Common myeloid progenitor, CD34-positive (primary cell): ENCODE data around the gene RPP25.
"Not testable (repeated sequence)": the region's sequence is repeated elsewhere in the genome, so short reads cannot be mapped to it uniquely, and the experiment has no call there.

Source experiments
- CTCF ChIA-PET: fragments of 350-600 bp; sonication (Branson Sonifier 250); formaldehyde crosslinking; loops from one replicate; lab custom pipeline; 2021; ENCODE audit warnings: antibody characterized with exemption; lab: Charles Lee
- POLR2A ChIA-PET: fragments of 350-600 bp; sonication (Branson Sonifier 250); formaldehyde crosslinking; loops from one replicate; lab custom pipeline; 2021; ENCODE audit warnings: antibody characterized with exemption; lab: Charles Lee
- DNase-seq, 3 donors: peaks; one replicate each; pipeline versions ENCODE4 v3.0.0 to v3.0.0-alpha.2; 2013
- H3K27ac ChIP-seq, 2 experiments: 1 replicate in 1 of 2; 2 replicates in 1 of 2; pipeline ENCODE4 v1.7.0; 2013; ENCODE audit warnings: inconsistent platforms in 2 of 2, low read length in 2 of 2, mild to moderate bottlenecking in 2 of 2, low read depth in 1 of 2, moderate library complexity in 1 of 2; ENCODE audit not compliant: severe bottlenecking in 2 of 2, insufficient read depth in 1 of 2, poor library complexity in 1 of 2
- H3K27me3 ChIP-seq, 5 experiments: replicated peaks in 2 of 5; 1 replicate in 3 of 5; 2 replicates in 2 of 5; pipeline versions ENCODE4 v1.6.1 to v1.7.0; 2013; ENCODE audit warnings: low read length in 4 of 5, mild to moderate bottlenecking in 2 of 5, moderate library complexity in 2 of 5, inconsistent platforms in 1 of 5; ENCODE audit not compliant: insufficient read depth in 5 of 5, control insufficient read depth in 4 of 5
- H3K36me3 ChIP-seq, 4 experiments: 1 replicate in 2 of 4; 2 replicates in 2 of 4; pipeline versions ENCODE4 v1.6.1 to v1.7.0; 2013; ENCODE audit warnings: low read length in 3 of 4, control low read depth in 1 of 4, mild to moderate bottlenecking in 1 of 4; ENCODE audit not compliant: control insufficient read depth in 4 of 4, insufficient read depth in 4 of 4
- H3K4me1 ChIP-seq, 4 experiments: 1 replicate in 3 of 4; 2 replicates in 1 of 4; pipeline versions ENCODE4 v1.6.1 to v1.7.1; 2013; ENCODE audit warnings: low read length in 3 of 4, mild to moderate bottlenecking in 3 of 4, control low read depth in 1 of 4, inconsistent platforms in 1 of 4, moderate library complexity in 1 of 4; ENCODE audit not compliant: control insufficient read depth in 4 of 4, insufficient read depth in 4 of 4; ENCODE audit errors: control extremely low read depth in 1 of 4
- H3K4me3 ChIP-seq, 7 experiments: 1 replicate in 4 of 7; 2 replicates in 3 of 7; pipeline versions ENCODE4 v1.5.1 to v1.7.0; 2013; ENCODE audit warnings: mild to moderate bottlenecking in 7 of 7, low read length in 6 of 7, moderate library complexity in 6 of 7, inconsistent platforms in 2 of 7, low read depth in 2 of 7, control low read depth in 1 of 7; ENCODE audit not compliant: insufficient read depth in 4 of 7, control insufficient read depth in 1 of 7; ENCODE audit errors: extremely low read depth in 1 of 7
- H3K9me3 ChIP-seq, 5 experiments: 1 replicate in 4 of 5; 2 replicates in 1 of 5; pipeline versions ENCODE4 v1.6.1 to v1.7.1; 2013; ENCODE audit warnings: low read length in 4 of 5, mild to moderate bottlenecking in 2 of 5, inconsistent platforms in 1 of 5, low read depth in 1 of 5, moderate library complexity in 1 of 5; ENCODE audit not compliant: control insufficient read depth in 4 of 5, insufficient read depth in 2 of 5; ENCODE audit errors: control extremely low read depth in 1 of 5
- WGBS: methylation state at CpG from one replicate; pipeline ENCODE4 v1.1.5; 2013; ENCODE audit not compliant: insufficient coverage; 5-methylcytosine and 5-hydroxymethylcytosine counted together

The RPP25 gene

GRCh38 chr15:74933573-74933972 lies 23.0 kb downstream of the RPP25 start:
- WGBS: 57% methylated on average over 2 of the region's 2 CpGs
- Histone ChIP-seq H3K36me3 (peaks cover 5 to 21% (median 13%) of the 10 kb centered on the region in 4 experiments), H3K4me3 (no peak overlapping the region), H3K27ac (peak overlapping the region in 1 of 2 experiments; percentile 43), H3K4me1 (peaks cover 0 to 19% (median 11%) of the 10 kb centered on the region in 4 experiments), H3K27me3 (no peaks in the 10 kb centered on the region), H3K9me3 (no peaks in the 10 kb centered on the region)
- POLR2A ChIA-PET: interaction anchor here (0.7 to 1.2 kb wide), 2 partner anchors 21 to 66 kb away, joined by 3 to 5 read pairs; no protein-coding TSS in a partner anchor
- DNase-seq: no peak
- CTCF ChIA-PET: interaction anchor here (1.6 to 2.5 kb wide), 2 partner anchors 17 to 32 kb away, joined by 6 to 9 read pairs; no protein-coding TSS in a partner anchor

GRCh38 chr15:74928771-74929198 lies 27.8 kb downstream of the RPP25 start:
- DNase-seq: no peak
- CTCF ChIA-PET: no interaction called here
- POLR2A ChIA-PET: no interaction called here
- Histone ChIP-seq H3K36me3 (peaks cover 7 to 55% (median 30%) of the 10 kb centered on the region in 4 experiments), H3K4me1 (no peaks in the 10 kb centered on the region), H3K27me3 (no peaks in the 10 kb centered on the region), H3K4me3 (no peak overlapping the region), H3K9me3 (no peaks in the 10 kb centered on the region), H3K27ac (no peak overlapping the region)
- WGBS: 90% methylated on average over 3 of the region's 5 CpGs

GRCh38 chr15:74924525-74924924 lies 32.0 kb downstream of the RPP25 start:
- no peaks in the 10 kb centered on the region for H3K27me3 ChIP-seq
- ChIA-PET POLR2A (no interaction called here), CTCF (no interaction called here)
- no peaks in the 10 kb centered on the region for H3K9me3 ChIP-seq
- H3K4me1 ChIP-seq: peaks cover 0 to 11% (median 2%) of the 10 kb centered on the region in 4 experiments
- peaks cover 11 to 77% (median 43%) of the 10 kb centered on the region in 4 experiments for H3K36me3 ChIP-seq
- H3K4me3 ChIP-seq: no peak overlapping the region
- DNase-seq: no peak
- H3K27ac ChIP-seq: no peak overlapping the region
- WGBS: 100% methylated on average over 2 of the region's 3 CpGs

- ChIA-PET CTCF (interaction anchor here (0.9 to 2.0 kb wide), 6 partner anchors 9 to 121 kb away, joined by 3 to 8 read pairs (median 3); partner anchors contain the start of gene FAM219B), POLR2A (no interaction called here)
- no peaks in the 10 kb centered on the region for H3K9me3 ChIP-seq
- H3K4me1 ChIP-seq: peaks cover 0 to 11% (median 2%) of the 10 kb centered on the region in 4 experiments
- peaks cover 15 to 72% (median 42%) of the 10 kb centered on the region in 4 experiments for H3K36me3 ChIP-seq
- H3K4me3 ChIP-seq: no peak overlapping the region
- WGBS: 39% methylated on average over 5 of the region's 8 CpGs
- peak overlapping the region; percentile 16 to 19 for H3K27ac ChIP-seq
- no peaks in the 10 kb centered on the region for H3K27me3 ChIP-seq
- peak in 2 of 3 donors; percentile 71 to 74 for DNase-seq
These were observed 36.1 kb downstream of the RPP25 start for GRCh38 chr15:74920456-74920855.

GRCh38 chr15:74917676-74918075 lies 38.9 kb downstream of the RPP25 start:
- Histone ChIP-seq H3K27me3 (no peaks in the 10 kb centered on the region), H3K4me1 (peaks cover 0 to 11% (median 2%) of the 10 kb centered on the region in 4 experiments), H3K4me3 (no peak overlapping the region), H3K9me3 (no peaks in the 10 kb centered on the region), H3K27ac (no peak overlapping the region), H3K36me3 (peaks cover 15 to 70% (median 42%) of the 10 kb centered on the region in 4 experiments)
- no peak for DNase-seq
- ChIA-PET POLR2A (no interaction called here), CTCF (interaction anchor here (1.2 to 1.3 kb wide), 2 partner anchors 9 to 11 kb away, joined by 5 to 6 read pairs; partner anchors contain the start of gene FAM219B)
- WGBS: 98% methylated on average over 5 of the region's 6 CpGs

- H3K9me3 ChIP-seq, DNase-seq, H3K27me3 ChIP-seq, H3K4me1 ChIP-seq, H3K4me3 ChIP-seq, POLR2A ChIA-PET, H3K27ac ChIP-seq: not testable (repeated sequence)
- H3K36me3 ChIP-seq: peaks cover 11 to 52% (median 37%) of the 10 kb centered on the region in 4 experiments
- 100% methylated on average over 6 of the region's 8 CpGs for WGBS
- CTCF ChIA-PET: interaction anchor here (1.1 kb wide), 1 partner anchor 37 kb away, joined by 3 read pairs; no protein-coding TSS in a partner anchor
These were observed 42.8 kb downstream of the RPP25 start for GRCh38 chr15:74913799-74914198.

GRCh38 chr15:74913041-74913440 lies 43.5 kb downstream of the RPP25 start:
- ChIA-PET POLR2A (no interaction called here), CTCF (interaction anchor here (1.1 to 1.9 kb wide), 2 partner anchors 11 to 37 kb away, joined by 3 to 10 read pairs; no protein-coding TSS in a partner anchor)
- Histone ChIP-seq H3K27me3 (no peaks in the 10 kb centered on the region), H3K27ac (peak overlapping the region in 1 of 2 experiments; percentile 36), H3K4me1 (no peaks in the 10 kb centered on the region), H3K36me3 (peaks cover 8 to 45% (median 32%) of the 10 kb centered on the region in 4 experiments), H3K4me3 (no peak overlapping the region), H3K9me3 (no peaks in the 10 kb centered on the region)
- DNase-seq: no peak
- 91% methylated on average over 8 of the region's 9 CpGs for WGBS
